ENCODE results near the gene PIK3R6. TPM values are rescaled to one million over a fixed set of nuclear protein-coding genes. Genes with fewer than 3 reads are reported as not detected.
A peak's percentile ranks its signal among the peaks of the same experiment; 100 is the strongest.

Gene PIK3R6
- total and polyA plus RNA-seq, 8 donors, result 1.6 to 4.3 (median 2.0) TPM

DNA sequence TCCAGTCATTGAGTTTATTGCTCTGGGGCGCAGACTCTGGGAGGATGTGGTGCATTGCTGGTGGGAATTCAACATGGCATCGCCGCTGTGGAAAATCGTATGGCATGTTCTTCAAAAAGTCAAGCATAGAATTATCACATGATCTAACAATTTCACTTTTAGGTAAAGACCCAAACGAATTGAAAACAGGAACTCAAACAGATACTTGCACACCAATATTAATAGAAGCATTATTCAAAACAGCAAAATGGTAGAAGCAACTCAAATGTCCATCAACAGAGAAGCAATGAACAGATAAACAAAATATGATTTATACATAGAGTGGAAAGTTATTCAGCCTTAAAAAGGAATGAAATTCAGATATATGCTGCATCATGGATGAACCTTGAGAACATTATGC, 15.9 kb downstream of the PIK3R6 start:
- Histone ChIP-seq H3K36me3 (no peaks in the 10 kb centered on the region), H3K27ac (no peak overlapping the region), H3K27me3 (peaks cover 0 to 32% of the 10 kb centered on the region in 2 donors), H3K4me3 (no peak overlapping the region), H3K4me1 (no peaks in the 10 kb centered on the region), H3K9me3 (no peaks in the 10 kb centered on the region)
- no peak for DNase-seq
- no peak for ATAC-seq
- TF ChIP-seq, protein P1, sequence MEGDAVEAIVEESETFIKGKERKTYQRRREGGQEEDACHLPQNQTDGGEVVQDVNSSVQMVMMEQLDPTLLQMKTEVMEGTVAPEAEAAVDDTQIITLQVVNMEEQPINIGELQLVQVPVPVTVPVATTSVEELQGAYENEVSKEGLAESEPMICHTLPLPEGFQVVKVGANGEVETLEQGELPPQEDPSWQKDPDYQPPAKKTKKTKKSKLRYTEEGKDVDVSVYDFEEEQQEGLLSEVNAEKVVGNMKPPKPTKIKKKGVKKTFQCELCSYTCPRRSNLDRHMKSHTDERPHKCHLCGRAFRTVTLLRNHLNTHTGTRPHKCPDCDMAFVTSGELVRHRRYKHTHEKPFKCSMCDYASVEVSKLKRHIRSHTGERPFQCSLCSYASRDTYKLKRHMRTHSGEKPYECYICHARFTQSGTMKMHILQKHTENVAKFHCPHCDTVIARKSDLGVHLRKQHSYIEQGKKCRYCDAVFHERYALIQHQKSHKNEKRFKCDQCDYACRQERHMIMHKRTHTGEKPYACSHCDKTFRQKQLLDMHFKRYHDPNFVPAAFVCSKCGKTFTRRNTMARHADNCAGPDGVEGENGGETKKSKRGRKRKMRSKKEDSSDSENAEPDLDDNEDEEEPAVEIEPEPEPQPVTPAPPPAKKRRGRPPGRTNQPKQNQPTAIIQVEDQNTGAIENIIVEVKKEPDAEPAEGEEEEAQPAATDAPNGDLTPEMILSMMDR (IDR thresholded peaks at IDR 0.05), result no peak
- intact Hi-C loops (cut with DNase I), result no loop called here

GRCh38 chr17:8849311-8850041, 18.0 kb downstream of the PIK3R6 start:
- Histone ChIP-seq H3K36me3 (no peaks in the 10 kb centered on the region), H3K27ac (no peak overlapping the region), H3K4me3 (no peak overlapping the region), H3K27me3 (peaks cover 0 to 26% of the 10 kb centered on the region in 2 donors), H3K9me3 (no peaks in the 10 kb centered on the region), H3K4me1 (no peaks in the 10 kb centered on the region)
- ATAC-seq (no peak), DNase-seq (no peak)
- intact Hi-C loops (cut with DNase I), result no loop called here
- TF ChIP-seq, protein P1 (IDR thresholded peaks at IDR 0.05), result no peak

DNA sequence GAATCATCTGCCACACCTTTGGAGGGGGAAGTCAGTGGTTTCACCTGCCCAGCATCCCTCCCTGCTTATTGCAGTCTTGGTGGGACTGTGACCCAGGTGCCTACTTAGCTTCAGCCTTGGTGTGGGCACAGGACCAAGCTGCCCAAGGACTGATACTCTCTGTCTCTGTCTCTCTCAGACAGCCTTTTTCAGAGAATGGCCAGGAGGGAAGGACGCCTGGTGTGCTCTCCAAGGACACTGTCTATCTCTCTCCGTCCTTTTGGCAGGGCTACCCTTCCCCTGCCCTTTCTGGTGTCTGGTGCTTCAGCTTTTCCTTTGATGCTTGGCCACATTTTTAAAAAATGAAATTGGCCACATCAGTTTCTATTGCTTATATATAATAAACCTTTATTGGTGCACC, 19.6 kb downstream of the PIK3R6 start:
- peaks cover 0 to 16% of the 10 kb centered on the region in 2 donors for H3K27me3 ChIP-seq
- no peak for DNase-seq
- intact Hi-C loops (cut with DNase I), result no loop called here
- ATAC-seq, result no peak
- no peak overlapping the region for H3K4me3 ChIP-seq
- no peaks in the 10 kb centered on the region for H3K4me1 ChIP-seq
- H3K36me3 ChIP-seq, result no peaks in the 10 kb centered on the region
- TF ChIP-seq, protein P1 (IDR thresholded peaks at IDR 0.05), result no peak
- H3K9me3 ChIP-seq, result no peaks in the 10 kb centered on the region
- H3K27ac ChIP-seq, result no peak overlapping the region

- Histone ChIP-seq H3K4me3 (no peak overlapping the region), H3K36me3 (no peaks in the 10 kb centered on the region), H3K4me1 (no peaks in the 10 kb centered on the region), H3K9me3 (no peaks in the 10 kb centered on the region), H3K27ac (no peak overlapping the region), H3K27me3 (peaks cover 0 to 10% of the 10 kb centered on the region in 2 donors)
- TF ChIP-seq, protein P1 (IDR thresholded peaks at IDR 0.05), result no peak
- DNase-seq, result no peak
- intact Hi-C loops (cut with DNase I), result no loop called here
- ATAC-seq, result peak; percentile 75
These were observed 20.7 kb downstream of the PIK3R6 start for GRCh38 chr17:8846768-8847211.

- H3K27me3 ChIP-seq, result peaks cover 0 to 2% of the 10 kb centered on the region in 2 donors
- H3K4me3 ChIP-seq, result no peak overlapping the region
- no peaks in the 10 kb centered on the region for H3K9me3 ChIP-seq
- TF ChIP-seq, protein P1 (IDR thresholded peaks at IDR 0.05), result no peak
- ATAC-seq (no peak), DNase-seq (no peak)
- H3K4me1 ChIP-seq, result no peaks in the 10 kb centered on the region
- H3K36me3 ChIP-seq, result no peaks in the 10 kb centered on the region
- intact Hi-C loops (cut with DNase I), result no loop called here
- H3K27ac ChIP-seq, result no peak overlapping the region
These were observed 22.9 kb downstream of the PIK3R6 start for GRCh38 chr17:8844229-8845218.

Data from left lung (tissue), 10 donors.